Stomach (tissue), 9 donors: ENCODE data around the gene CALHM3. TPM values are rescaled to one million over a fixed set of nuclear protein-coding genes. Genes with fewer than 3 reads are reported as not detected.

ENCODE experiments used
- DNase-seq, 2 donors: peaks; one replicate each; pipeline versions ENCODE4 v3.0.0 to v3.0.0-alpha.2; 2013 to 2019
- H3K27ac ChIP-seq, 5 donors: fragments of 200-600 bp in 4 of 5; sonication (generic) in 4 of 5; one replicate each; pipeline ENCODE4 v1.5.1; 2013 to 2019; ENCODE audit warnings: mild to moderate bottlenecking in 1 of 5, moderate library complexity in 1 of 5
- H3K27me3 ChIP-seq, 3 donors: fragments of 200-600 bp; sonication (generic); one replicate each; pipeline ENCODE4 v1.5.1; 2017 to 2019; ENCODE audit warnings: mixed run types in 1 of 3
- H3K36me3 ChIP-seq, 4 donors: fragments of 200-600 bp; sonication (generic); 1 replicate in 3 of 4; 2 replicates in 1 of 4; pipeline ENCODE4 v1.5.1; 2016 to 2019
- H3K4me1 ChIP-seq, 4 donors: fragments of 200-600 bp; sonication (generic); one replicate each; pipeline ENCODE4 v1.5.1; 2016 to 2019
- H3K4me3 ChIP-seq, 4 donors: fragments of 200-600 bp; sonication (generic) in 3 of 4; one replicate each; pipeline ENCODE4 v1.5.1; 2016 to 2019; ENCODE audit warnings: mild to moderate bottlenecking in 1 of 4
- H3K9me3 ChIP-seq, 4 donors: fragments of 200-600 bp; sonication (generic); one replicate each; pipeline ENCODE4 v1.5.1; 2016 to 2019
- CTCF ChIP-seq, 7 experiments: fragments of 450-650 bp in 4 of 7; fragments of 200-600 bp in 3 of 7; sonication (generic) in 3 of 7; IDR thresholded peaks; one replicate each; pipeline ENCODE4 v1.5.1; 2016 to 2019; ENCODE audit warnings: antibody characterized with exemption in 7 of 7, control low read depth in 2 of 7, mild to moderate bottlenecking in 1 of 7
- EP300 ChIP-seq: sonication (generic); formaldehyde crosslinking; IDR thresholded peaks from one replicate; pipeline ENCODE4 v1.6.1; 2017; ENCODE audit warnings: antibody characterized with exemption
- POLR2A ChIP-seq, 4 donors: fragments of 450-650 bp; IDR thresholded peaks; one replicate each; pipeline ENCODE4 v1.6.1; 2016; ENCODE audit warnings: antibody characterized with exemption in 4 of 4, control low read depth in 2 of 4, mild to moderate bottlenecking in 1 of 4, moderate library complexity in 1 of 4
- POLR2AphosphoS5 ChIP-seq, 3 donors: sonication (generic); formaldehyde crosslinking; IDR thresholded peaks; one replicate each; pipeline ENCODE4 v1.6.1; 2016; ENCODE audit warnings: antibody characterized with exemption in 3 of 3
- WGBS, 5 donors: extraction: QIAGEN DNeasy Blood & Tissue Kit in 3 of 5; methylation state at CpG; one replicate each; pipeline versions ENCODE4 v1.1.5 to v1.1.7; 2013 to 2018; 5-methylcytosine and 5-hydroxymethylcytosine counted together
- intact Hi-C: fragments of 100-400 bp; cut with DNase I; formaldehyde crosslinking; loops from one replicate; pipeline ENCODE4 v1.15.1; 2023; ENCODE audit warnings: low total_unique reads
- polyA plus RNA-seq, 3 donors: library from polyadenylated mRNA; stranded (reverse); fragments of 200-250 nt; gene quantifications; one replicate each; pipeline ENCODE4 v1.2.3, GENCODE V29; 2013
- total RNA-seq, 5 donors: library from RNA; depleted of rRNA; stranded (reverse); fragments of >200 nt; gene quantifications; one replicate each; pipeline versions ENCODE4 v1.1.0 to v1.2.3, GENCODE V29; 2014 to 2016
- donor health status: healthy with polysubstance abuse.
- donor health status: Bipolar disorder and iron deficiency.
- donor health status: healthy.

The CALHM3 gene
- total and polyA plus RNA-seq, 8 donors, result not detected

GRCh38 chr10:103442031-103442461, 37.0 kb downstream of the CALHM3 start:
- H3K27ac ChIP-seq, result no peak overlapping the region

GRCh38 chr10:103441611-103442010, 37.4 kb downstream of the CALHM3 start:
- Histone ChIP-seq H3K27ac (no peak overlapping the region), H3K36me3 (peaks cover 79 to 100% (median 100%) of the 10 kb centered on the region in 4 donors), H3K27me3 (no peaks in the 10 kb centered on the region), H3K4me1 (peaks cover 5 to 24% (median 12%) of the 10 kb centered on the region in 4 donors), H3K4me3 (no peak overlapping the region), H3K9me3 (no peaks in the 10 kb centered on the region)
- DNase-seq, result no peak
- 83 to 93% (median 87%) methylated on average over 8 of the region's 8 CpGs for WGBS, 5 donors
- intact Hi-C loops, result no loop called here
- no peak for TF ChIP-seq POLR2A (IDR thresholded peaks at IDR 0.05)
- no peak for TF ChIP-seq EP300
- no peak for TF ChIP-seq CTCF (IDR thresholded peaks at IDR 0.05)
- no peak for TF ChIP-seq POLR2AphosphoS5 (IDR thresholded peaks at IDR 0.05)

More at GRCh38 chr10:103442031-103442461, 37.0 kb downstream of the CALHM3 start:
- H3K9me3 ChIP-seq, result no peaks in the 10 kb centered on the region
- 82 to 89% (median 87%) methylated on average over 12 to 13 of the region's 13 CpGs for WGBS, 5 donors
- peaks cover 6 to 28% (median 15%) of the 10 kb centered on the region in 4 donors for H3K4me1 ChIP-seq
- TF ChIP-seq EP300 (no peak), POLR2AphosphoS5 (IDR thresholded peaks at IDR 0.05) (no peak), POLR2A (IDR thresholded peaks at IDR 0.05) (no peak), CTCF (IDR thresholded peaks at IDR 0.05) (no peak)
- no peaks in the 10 kb centered on the region for H3K27me3 ChIP-seq
- no peak overlapping the region for H3K4me3 ChIP-seq
- intact Hi-C loops, result no loop called here
- DNase-seq, result no peak
- H3K36me3 ChIP-seq, result peaks cover 82 to 100% (median 100%) of the 10 kb centered on the region in 4 donors

- DNase-seq, result no peak
- H3K36me3 ChIP-seq, result peaks cover 78 to 100% (median 100%) of the 10 kb centered on the region in 4 donors
These were observed 37.8 kb downstream of the CALHM3 start for GRCh38 chr10:103441206-103441605.

GRCh38 chr10:103440416-103440815, 38.6 kb downstream of the CALHM3 start:
- intact Hi-C loops, result no loop called here
- 90 to 97% (median 92%) methylated on average over 14 of the region's 14 CpGs for WGBS, 5 donors
- DNase-seq, result no peak
- Histone ChIP-seq H3K36me3 (peaks cover 79 to 100% (median 100%) of the 10 kb centered on the region in 4 donors), H3K4me3 (no peak overlapping the region), H3K27ac (no peak overlapping the region), H3K27me3 (no peaks in the 10 kb centered on the region), H3K9me3 (no peaks in the 10 kb centered on the region), H3K4me1 (peaks cover 0 to 12% (median 4%) of the 10 kb centered on the region in 4 donors)
- no peak for TF ChIP-seq EP300
- TF ChIP-seq CTCF (IDR thresholded peaks at IDR 0.05), result no peak
- no peak for TF ChIP-seq POLR2AphosphoS5 (IDR thresholded peaks at IDR 0.05)
- no peak for TF ChIP-seq POLR2A (IDR thresholded peaks at IDR 0.05)

More at GRCh38 chr10:103441206-103441605, 37.8 kb downstream of the CALHM3 start:
- Histone ChIP-seq H3K4me1 (peaks cover under 1 to 20% (median 10%) of the 10 kb centered on the region in 4 donors), H3K4me3 (no peak overlapping the region), H3K27me3 (no peaks in the 10 kb centered on the region), H3K9me3 (no peaks in the 10 kb centered on the region), H3K27ac (no peak overlapping the region)
- intact Hi-C loops, result no loop called here
- TF ChIP-seq POLR2A (IDR thresholded peaks at IDR 0.05) (no peak), POLR2AphosphoS5 (IDR thresholded peaks at IDR 0.05) (no peak), CTCF (IDR thresholded peaks at IDR 0.05) (no peak)
- 90 to 97% (median 96%) methylated on average over 8 of the region's 8 CpGs for WGBS, 5 donors
